ENCODE results near the gene UTS2.

DNA sequence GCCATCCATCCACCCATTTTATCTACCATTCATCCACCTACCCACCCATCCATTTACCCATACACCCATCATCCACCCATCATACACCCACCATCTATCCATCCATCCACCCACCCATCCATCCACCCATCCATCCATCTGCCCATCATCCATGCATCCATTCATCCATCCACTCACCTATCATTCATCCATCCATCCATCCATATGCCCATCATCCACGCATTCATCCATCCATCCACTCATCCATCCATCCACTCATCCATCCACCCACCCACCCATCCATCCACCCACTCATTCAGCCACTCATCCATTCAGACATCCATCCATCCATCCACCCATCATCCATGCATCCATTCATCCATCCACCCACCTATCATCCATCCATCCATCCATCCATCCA, 31.9 kb upstream of the UTS2 start:
- TF ChIP-seq CREB1 (IDR thresholded peaks at IDR 0.05) (no peak), EP300 (IDR thresholded peaks at IDR 0.05; ENCODE audit: borderline replicate concordance in 1 of 2, low read depth in 2 of 2, low read length in 2 of 2) (no peak), EZH2 (IDR thresholded peaks at IDR 0.05; ENCODE audit: low read depth, low read length, severe bottlenecking) (no peak), TBP (IDR thresholded peaks at IDR 0.05; ENCODE audit: low read depth, low read length) (no peak), SIN3A (conservative IDR thresholded peaks at IDR 0.05 in 1 of 2, IDR thresholded peaks at IDR 0.05 in 1 of 2; ENCODE audit: low read depth in 1 of 2, low read length in 2 of 2) (no peak), POLR2A (IDR thresholded peaks at IDR 0.05; ENCODE audit: control extremely low read depth in 1 of 2, low read depth in 2 of 2, low read length in 2 of 2) (no peak), SAP30 (IDR thresholded peaks at IDR 0.05; ENCODE audit: insufficient read depth, insufficient replicate concordance, low read length) (no peak), YY1 (IDR thresholded peaks at IDR 0.05; ENCODE audit: low read depth, low read length) (no peak)
- TF ChIP-seq, protein P1, sequence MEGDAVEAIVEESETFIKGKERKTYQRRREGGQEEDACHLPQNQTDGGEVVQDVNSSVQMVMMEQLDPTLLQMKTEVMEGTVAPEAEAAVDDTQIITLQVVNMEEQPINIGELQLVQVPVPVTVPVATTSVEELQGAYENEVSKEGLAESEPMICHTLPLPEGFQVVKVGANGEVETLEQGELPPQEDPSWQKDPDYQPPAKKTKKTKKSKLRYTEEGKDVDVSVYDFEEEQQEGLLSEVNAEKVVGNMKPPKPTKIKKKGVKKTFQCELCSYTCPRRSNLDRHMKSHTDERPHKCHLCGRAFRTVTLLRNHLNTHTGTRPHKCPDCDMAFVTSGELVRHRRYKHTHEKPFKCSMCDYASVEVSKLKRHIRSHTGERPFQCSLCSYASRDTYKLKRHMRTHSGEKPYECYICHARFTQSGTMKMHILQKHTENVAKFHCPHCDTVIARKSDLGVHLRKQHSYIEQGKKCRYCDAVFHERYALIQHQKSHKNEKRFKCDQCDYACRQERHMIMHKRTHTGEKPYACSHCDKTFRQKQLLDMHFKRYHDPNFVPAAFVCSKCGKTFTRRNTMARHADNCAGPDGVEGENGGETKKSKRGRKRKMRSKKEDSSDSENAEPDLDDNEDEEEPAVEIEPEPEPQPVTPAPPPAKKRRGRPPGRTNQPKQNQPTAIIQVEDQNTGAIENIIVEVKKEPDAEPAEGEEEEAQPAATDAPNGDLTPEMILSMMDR (IDR thresholded peaks at IDR 0.05; ENCODE audit: control extremely low read depth in 1 of 3, insufficient read depth in 1 of 3, low read depth in 1 of 3, low read length in 3 of 3) = no peak
